Activated T-cell treated with anti-CD3 and anti-CD28 coated beads, Interleukin-2, amount 50 U/mL, for 72 hours (primary cell): ENCODE results near the gene PPM1H. TPM values are rescaled to one million over a fixed set of nuclear protein-coding genes. Genes with fewer than 3 reads are reported as not detected.

ENCODE experiments used
- ATAC-seq, 2 donors: fragments of 150-1000 bp; cut with Tn5 transposase; replicated peaks in 1 of 2; 2 replicates each; pipeline ENCODE4 v1.10.0; 2021; ENCODE audit warnings: moderate library complexity in 2 of 2, mild to moderate bottlenecking in 1 of 2
- DNase-seq, 2 donors: peaks; one replicate each; pipeline ENCODE4 v3.0.0; 2021 to 2022; ENCODE audit warnings: mixed read lengths in 1 of 2
- H3K27ac Mint-ChIP-seq: one replicate; pipeline ENCODE4 v1.8.0; 2022; ENCODE audit warnings: mild to moderate bottlenecking, moderate library complexity, mixed read lengths
- H3K27me3 Mint-ChIP-seq: one replicate; pipeline ENCODE4 v1.8.0; 2022; ENCODE audit warnings: low read depth, mixed read lengths
- H3K36me3 Mint-ChIP-seq, 2 donors: one replicate each; pipeline ENCODE4 v1.8.0; 2022; ENCODE audit warnings: mixed read lengths in 2 of 2, mild to moderate bottlenecking in 1 of 2; ENCODE audit not compliant: insufficient read depth in 2 of 2
- H3K4me1 Mint-ChIP-seq: one replicate; pipeline ENCODE4 v1.8.0; 2022; ENCODE audit warnings: low read depth, mixed read lengths
- H3K4me3 Mint-ChIP-seq, 2 donors: one replicate each; pipeline ENCODE4 v1.8.0; 2022; ENCODE audit warnings: mild to moderate bottlenecking in 2 of 2, mixed read lengths in 2 of 2, moderate library complexity in 2 of 2
- H3K9me3 Mint-ChIP-seq, 2 donors: one replicate each; pipeline ENCODE4 v1.8.0; 2022; ENCODE audit warnings: mixed read lengths in 2 of 2
- total RNA-seq, 2 donors: library from RNA; stranded (reverse); gene quantifications; one replicate each; pipeline ENCODE4 v1.2.3, GENCODE V29; 2022

PPM1H gene
- total RNA-seq, 2 donors from 2014 or later, result not detected

DNA sequence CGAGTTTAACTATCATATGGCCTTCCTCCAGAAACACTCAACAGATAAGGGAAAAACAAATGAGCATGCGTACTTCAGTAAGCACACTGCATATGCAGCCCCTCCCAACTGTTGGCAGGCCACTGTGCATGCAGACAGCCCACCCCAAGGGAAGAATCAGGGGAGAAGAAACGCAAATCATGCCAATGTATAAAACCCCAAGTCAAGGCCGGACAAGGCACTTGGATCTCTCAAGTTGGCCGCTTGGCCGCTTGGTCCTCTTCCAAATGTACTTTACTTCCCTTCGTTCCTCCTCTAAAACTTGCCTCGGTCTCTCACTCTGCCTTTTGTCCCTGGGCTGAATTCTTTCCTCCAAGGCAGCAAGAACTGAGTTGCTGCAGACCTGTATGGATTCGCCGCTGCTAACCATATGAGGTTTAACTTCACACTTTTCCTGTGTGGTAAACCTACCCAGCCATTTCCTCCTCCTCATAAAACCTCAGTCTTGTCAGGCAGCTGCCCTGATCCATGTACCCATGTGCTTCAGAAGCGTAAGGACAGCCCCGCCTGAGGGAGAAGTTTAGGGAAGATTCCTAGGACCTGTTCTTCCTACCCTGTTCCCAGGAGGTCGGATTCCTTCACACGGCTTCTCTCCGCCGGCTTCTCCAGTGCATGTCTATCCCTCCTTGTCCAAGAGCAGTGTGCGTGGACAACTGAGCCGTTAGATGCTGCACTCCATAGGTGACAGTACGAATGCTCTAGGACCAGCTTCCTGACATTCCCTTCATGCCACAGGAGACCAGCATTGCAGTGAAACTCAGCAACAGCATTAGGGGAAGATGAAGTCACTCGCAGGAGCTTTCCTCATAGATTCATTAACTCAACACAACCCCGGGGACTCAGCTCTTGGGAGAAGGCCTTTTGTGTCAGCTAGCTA, 280.4 kb downstream of the PPM1H start:
- Mint-ChIP-seq H3K27me3 (peaks cover 28% of the 10 kb centered on the region), H3K9me3 (no peaks in the 10 kb centered on the region), H3K27ac (no peak overlapping the region), H3K4me1 (peaks cover 6% of the 10 kb centered on the region), H3K36me3 (no peaks in the 10 kb centered on the region), H3K4me3 (no peak overlapping the region)
- ATAC-seq (no peak), DNase-seq (no peak)

DNA sequence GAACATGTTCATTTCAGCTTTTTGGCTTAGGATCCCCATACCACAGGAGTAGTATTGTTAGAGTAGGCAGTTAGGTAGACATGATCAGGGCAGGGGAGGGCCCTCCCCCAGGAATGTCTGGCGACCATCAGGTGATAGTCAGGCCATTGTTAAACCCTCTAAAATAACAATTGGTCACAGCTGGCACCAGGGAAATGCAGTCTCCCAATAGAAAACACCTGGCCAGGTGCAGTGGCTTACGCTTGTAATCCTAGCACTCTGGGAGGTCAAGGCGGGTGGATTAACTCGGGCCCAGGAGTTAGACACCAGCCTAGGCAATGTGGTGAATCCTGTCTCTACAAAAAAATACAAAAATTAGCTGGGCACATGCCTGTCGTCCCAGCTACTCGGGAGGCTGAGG, 281.2 kb downstream of the PPM1H start:
- DNase-seq (no peak), ATAC-seq (no peak)
- Mint-ChIP-seq H3K36me3 (no peaks in the 10 kb centered on the region), H3K4me1 (peaks cover 6% of the 10 kb centered on the region), H3K4me3 (no peak overlapping the region), H3K27me3 (peaks cover 28% of the 10 kb centered on the region), H3K9me3 (no peaks in the 10 kb centered on the region), H3K27ac (no peak overlapping the region)

DNA sequence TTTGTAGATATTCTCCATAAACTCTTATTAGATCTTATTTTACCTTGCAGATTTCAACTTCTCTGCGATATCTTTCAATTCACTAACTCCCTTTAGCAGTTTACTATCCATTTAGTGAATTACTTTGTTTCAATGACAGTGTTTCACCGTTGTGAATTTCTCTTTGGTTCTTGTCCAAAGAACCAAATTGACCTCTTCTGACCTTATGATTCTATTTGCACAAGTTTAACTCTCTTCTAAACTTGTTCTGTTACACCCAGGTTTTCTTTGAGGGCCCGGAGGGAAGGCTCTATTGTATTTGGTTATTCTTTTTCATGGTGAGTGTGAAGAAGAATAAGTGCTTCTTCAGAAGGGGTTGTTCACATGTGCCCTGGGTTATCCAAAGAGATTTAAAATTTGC, 281.6 kb downstream of the PPM1H start:
- DNase-seq (no peak), ATAC-seq (no peak)
- H3K27me3 Mint-ChIP-seq, result peaks cover 28% of the 10 kb centered on the region
- no peak overlapping the region for H3K27ac Mint-ChIP-seq
- no peaks in the 10 kb centered on the region for H3K36me3 Mint-ChIP-seq
- no peaks in the 10 kb centered on the region for H3K9me3 Mint-ChIP-seq
- H3K4me1 Mint-ChIP-seq, result peaks cover 6% of the 10 kb centered on the region
- H3K4me3 Mint-ChIP-seq, result no peak overlapping the region

DNA sequence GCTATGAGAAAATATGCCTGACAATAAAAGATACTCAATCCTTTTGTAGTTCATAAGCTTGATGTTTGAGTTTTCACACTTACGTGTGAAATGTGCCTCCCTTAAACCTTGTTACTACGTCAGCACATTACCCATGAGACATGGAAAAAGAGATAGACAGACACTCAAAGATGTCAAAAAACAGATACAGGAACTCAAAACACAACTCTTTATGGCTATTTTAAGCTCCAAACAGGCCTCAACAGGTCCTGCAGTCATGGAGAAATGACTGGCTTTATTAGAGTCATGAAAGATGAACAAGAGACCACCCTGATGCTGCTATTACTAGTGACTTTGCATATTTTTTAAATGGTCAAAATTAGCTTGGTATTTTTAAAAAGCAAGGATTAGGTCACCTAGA, 283.8 kb downstream of the PPM1H start:
- no peak overlapping the region for H3K4me3 Mint-ChIP-seq
- H3K9me3 Mint-ChIP-seq, result no peaks in the 10 kb centered on the region
- DNase-seq, result no peak
- ATAC-seq, result no peak
- no peak overlapping the region for H3K27ac Mint-ChIP-seq
- H3K27me3 Mint-ChIP-seq, result peaks cover 22% of the 10 kb centered on the region
- H3K4me1 Mint-ChIP-seq, result peaks cover 13% of the 10 kb centered on the region
- H3K36me3 Mint-ChIP-seq, result no peaks in the 10 kb centered on the region

DNA sequence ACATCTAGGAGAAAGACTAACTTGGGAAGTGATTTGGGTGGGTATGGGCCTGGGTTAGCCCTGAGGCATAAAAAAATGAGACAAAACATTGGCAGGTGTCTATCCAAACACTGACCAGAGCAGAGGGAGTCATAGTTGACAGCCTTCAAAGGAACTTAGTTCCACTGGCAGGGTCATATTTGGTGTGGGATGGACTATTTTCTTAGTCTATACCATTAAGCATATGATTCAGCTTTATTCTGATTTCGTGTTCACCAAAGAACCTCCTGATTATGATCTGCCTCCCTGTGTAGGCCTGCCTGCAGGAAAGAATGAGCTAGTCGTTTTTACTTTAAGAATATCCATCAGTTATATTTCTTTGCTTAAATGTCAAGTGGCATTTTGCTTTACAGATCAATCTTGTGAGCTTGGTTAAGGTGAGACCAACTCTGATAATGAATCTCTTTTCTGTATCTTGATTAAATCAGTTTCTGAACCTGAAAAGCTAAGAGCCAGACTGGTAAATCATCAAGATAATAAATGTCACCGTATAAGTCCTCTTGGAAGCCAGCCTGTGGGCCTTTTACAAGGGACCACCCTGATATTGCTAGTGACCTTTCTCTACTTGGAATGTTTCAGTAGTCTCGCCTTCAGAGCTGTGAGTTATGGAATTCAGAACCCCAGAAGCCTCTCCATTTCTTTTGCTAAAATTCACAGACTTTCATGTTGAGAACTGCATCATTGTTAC, 285.4 kb downstream of the PPM1H start:
- no peak overlapping the region for H3K4me3 Mint-ChIP-seq
- H3K4me1 Mint-ChIP-seq, result peaks cover 10% of the 10 kb centered on the region
- no peak overlapping the region for H3K27ac Mint-ChIP-seq
- DNase-seq (no peak), ATAC-seq (no peak)
- peaks cover 10% of the 10 kb centered on the region for H3K27me3 Mint-ChIP-seq
- no peaks in the 10 kb centered on the region for H3K36me3 Mint-ChIP-seq
- H3K9me3 Mint-ChIP-seq, result no peaks in the 10 kb centered on the region

DNA sequence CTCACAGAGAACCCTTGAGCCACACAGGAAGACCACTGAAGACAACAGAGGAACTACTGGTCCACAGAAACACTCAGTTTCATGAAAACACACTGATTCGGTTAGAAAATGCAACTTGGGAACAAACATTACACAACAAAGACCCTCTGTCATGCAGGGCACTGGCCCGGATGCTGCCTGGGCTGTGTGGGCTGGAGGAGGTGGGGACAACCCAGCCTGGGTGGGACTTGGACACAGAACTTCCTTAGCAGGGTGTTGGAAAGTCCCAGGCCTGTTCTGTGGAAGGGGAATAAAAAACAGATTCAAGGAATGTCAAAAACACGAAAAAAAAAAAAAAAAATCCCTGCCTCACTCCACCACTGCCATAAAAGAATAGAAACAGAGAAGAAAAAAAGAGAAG, 287.4 kb downstream of the PPM1H start:
- no peaks in the 10 kb centered on the region for H3K9me3 Mint-ChIP-seq
- H3K27ac Mint-ChIP-seq, result no peak overlapping the region
- DNase-seq (no peak), ATAC-seq (no peak)
- H3K4me3 Mint-ChIP-seq, result no peak overlapping the region
- peaks cover 10% of the 10 kb centered on the region for H3K27me3 Mint-ChIP-seq
- no peaks in the 10 kb centered on the region for H3K36me3 Mint-ChIP-seq
- H3K4me1 Mint-ChIP-seq, result peaks cover 12% of the 10 kb centered on the region

DNA sequence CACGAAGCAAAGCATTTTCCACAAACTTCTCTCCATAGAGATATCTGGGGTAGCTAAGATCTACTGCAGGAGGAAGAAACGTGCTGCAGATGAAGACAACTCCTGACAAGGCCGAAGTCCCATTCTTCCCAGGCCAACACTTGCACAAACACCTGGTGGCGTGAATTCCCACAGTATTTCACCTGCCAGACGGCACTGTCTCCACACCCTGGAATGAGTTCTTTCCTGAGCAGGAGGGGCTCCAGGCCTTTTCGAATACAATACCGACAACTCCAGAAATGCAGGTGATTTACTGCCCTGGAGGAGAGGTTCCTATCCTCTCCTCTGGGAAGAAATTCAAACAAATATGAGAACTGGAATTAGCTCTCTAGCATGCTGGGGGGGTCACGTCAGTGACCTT, 288.4 kb downstream of the PPM1H start:
- no peaks in the 10 kb centered on the region for H3K36me3 Mint-ChIP-seq

DNA sequence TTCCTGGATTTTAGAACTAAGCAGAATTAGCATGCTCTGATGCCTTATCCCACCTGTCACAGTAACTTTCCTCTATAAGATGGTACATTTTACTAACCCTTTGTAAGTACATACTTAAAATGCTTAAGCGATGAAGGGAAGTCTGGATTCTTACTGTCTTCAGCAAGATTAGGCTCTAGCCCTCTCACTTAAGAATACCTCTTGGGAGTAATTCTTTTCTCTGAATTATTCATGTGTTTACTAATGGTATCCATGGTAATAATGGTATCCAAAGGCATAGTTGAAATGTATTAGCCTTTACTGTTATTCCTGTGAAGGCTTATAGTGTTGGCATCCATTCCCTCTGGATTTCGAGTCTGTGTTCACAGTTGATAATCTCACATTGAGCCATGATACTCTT, 291.5 kb downstream of the PPM1H start:
- Mint-ChIP-seq H3K4me3 (no peak overlapping the region), H3K27me3 (peaks cover 16% of the 10 kb centered on the region), H3K9me3 (no peaks in the 10 kb centered on the region), H3K36me3 (no peaks in the 10 kb centered on the region), H3K4me1 (peaks cover 37% of the 10 kb centered on the region), H3K27ac (no peak overlapping the region)
- DNase-seq (no peak), ATAC-seq (no peak)

More for the DNA sequence above, 288.4 kb downstream of the PPM1H start:
- no peak overlapping the region for H3K27ac Mint-ChIP-seq
- ATAC-seq (no peak), DNase-seq (no peak)
- H3K9me3 Mint-ChIP-seq, result no peaks in the 10 kb centered on the region
- H3K4me1 Mint-ChIP-seq, result peaks cover 22% of the 10 kb centered on the region
- peaks cover 10% of the 10 kb centered on the region for H3K27me3 Mint-ChIP-seq
- H3K4me3 Mint-ChIP-seq, result no peak overlapping the region

DNA sequence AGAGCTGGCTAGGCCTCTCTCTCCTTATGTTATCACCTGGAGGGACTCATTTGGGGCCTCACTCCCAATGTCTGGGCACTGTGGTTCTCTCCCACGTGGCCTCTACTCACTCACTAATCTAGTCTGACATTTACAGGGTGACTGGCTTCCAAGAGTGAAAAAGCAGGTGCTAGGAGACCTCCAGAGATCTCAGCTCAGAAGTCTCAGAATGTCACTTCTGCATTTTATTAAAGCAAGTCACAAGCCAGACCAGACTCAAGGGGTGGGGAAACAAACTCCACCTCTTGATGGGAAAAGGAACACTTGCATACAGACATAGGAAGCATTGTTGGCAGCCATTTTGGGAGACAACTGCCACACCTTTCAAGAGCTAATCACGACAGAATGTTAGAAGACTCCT, 292.5 kb downstream of the PPM1H start:
- Mint-ChIP-seq H3K27me3 (peaks cover 18% of the 10 kb centered on the region), H3K4me3 (peak overlapping the region; percentile 9 to 79), H3K27ac (no peak overlapping the region), H3K9me3 (no peaks in the 10 kb centered on the region), H3K4me1 (peaks cover 34% of the 10 kb centered on the region), H3K36me3 (no peaks in the 10 kb centered on the region)
- DNase-seq, result no peak
- ATAC-seq, result no peak

DNA sequence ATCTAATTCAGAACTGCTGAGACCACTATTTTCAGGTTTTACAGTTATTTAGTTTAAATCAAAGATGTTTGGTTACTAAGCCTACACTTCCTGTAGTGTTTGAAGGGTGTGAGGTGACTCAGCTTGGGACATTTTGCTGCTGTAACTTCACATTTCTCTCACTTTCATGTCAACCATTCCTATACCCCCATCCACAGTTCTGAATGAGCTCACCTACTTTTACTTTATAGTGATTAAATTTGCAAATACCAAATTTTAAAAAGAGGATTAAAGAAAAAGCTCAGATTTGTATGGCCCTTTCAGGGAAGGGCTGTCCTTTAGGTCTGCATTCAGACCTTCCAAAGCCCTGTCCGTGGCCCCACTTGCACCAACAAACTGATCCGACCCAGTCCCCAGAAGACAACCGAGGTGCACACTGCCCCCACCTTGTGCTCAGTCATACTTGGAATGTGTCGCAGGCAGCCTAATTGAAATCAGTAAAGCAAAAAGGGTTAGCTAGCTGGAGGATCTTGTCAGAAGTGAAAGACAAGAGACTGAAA, 294.0 kb downstream of the PPM1H start:
- Mint-ChIP-seq H3K27ac (peak overlapping the region; percentile 3), H3K27me3 (peaks cover 27% of the 10 kb centered on the region), H3K4me1 (peaks cover 30% of the 10 kb centered on the region), H3K9me3 (no peaks in the 10 kb centered on the region), H3K4me3 (peak overlapping the region; percentile 69 to 79), H3K36me3 (no peaks in the 10 kb centered on the region)
- DNase-seq, result peak; percentile 56 to 62
- peak; percentile 97 to 99 for ATAC-seq

DNA sequence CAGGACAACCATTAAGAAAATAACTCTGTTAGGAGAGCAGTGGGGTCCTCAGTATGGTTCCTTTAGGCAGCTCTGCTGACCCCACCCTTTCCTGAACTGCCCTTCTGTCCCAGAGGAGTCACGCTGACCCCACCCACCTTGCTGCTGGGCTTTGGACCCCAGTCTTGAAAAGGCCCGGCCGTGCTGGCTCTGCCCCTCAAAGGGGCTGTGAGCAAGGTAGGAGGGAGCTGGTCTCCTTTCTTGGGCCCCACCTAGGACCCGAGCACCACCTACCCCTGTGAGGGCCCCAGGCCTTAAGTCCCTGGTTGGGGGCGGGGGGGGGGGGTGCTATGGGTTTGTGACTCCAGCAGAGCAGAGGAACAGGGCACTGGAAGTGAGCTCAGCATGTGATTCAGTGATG, 297.3 kb downstream of the PPM1H start:
- no peak overlapping the region for H3K27ac Mint-ChIP-seq
- no peaks in the 10 kb centered on the region for H3K9me3 Mint-ChIP-seq
- DNase-seq (no peak), ATAC-seq (no peak)
- H3K27me3 Mint-ChIP-seq, result peaks cover 50% of the 10 kb centered on the region
- H3K36me3 Mint-ChIP-seq, result peaks cover 0 to 1% of the 10 kb centered on the region in 2 donors
- H3K4me3 Mint-ChIP-seq, result no peak overlapping the region
- peaks cover 27% of the 10 kb centered on the region for H3K4me1 Mint-ChIP-seq

DNA sequence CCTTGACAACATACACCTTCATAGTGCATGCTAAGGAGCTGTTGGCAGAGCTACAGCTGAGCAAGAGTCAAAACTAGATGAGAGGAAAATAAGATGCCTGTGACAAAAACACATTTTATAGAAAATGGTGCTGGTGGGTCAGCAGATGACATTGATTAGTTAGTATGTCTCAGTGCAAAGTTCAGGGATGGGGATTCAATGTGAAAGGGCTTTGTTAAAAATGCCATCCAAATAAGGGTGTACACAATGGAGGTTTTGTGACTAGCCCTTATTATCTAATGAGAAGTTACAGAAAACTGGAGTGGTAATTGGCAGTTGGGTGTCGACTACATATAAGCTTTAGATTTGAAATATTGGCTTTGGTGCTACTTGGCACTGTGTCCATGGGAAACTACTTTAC, 299.3 kb downstream of the PPM1H start:
- DNase-seq (no peak), ATAC-seq (no peak)
- no peak overlapping the region for H3K4me3 Mint-ChIP-seq
- H3K4me1 Mint-ChIP-seq, result peaks cover 15% of the 10 kb centered on the region
- H3K27me3 Mint-ChIP-seq, result peaks cover 66% of the 10 kb centered on the region
- H3K36me3 Mint-ChIP-seq, result peaks cover 0 to 1% of the 10 kb centered on the region in 2 donors
- no peaks in the 10 kb centered on the region for H3K9me3 Mint-ChIP-seq
- no peak overlapping the region for H3K27ac Mint-ChIP-seq

DNA sequence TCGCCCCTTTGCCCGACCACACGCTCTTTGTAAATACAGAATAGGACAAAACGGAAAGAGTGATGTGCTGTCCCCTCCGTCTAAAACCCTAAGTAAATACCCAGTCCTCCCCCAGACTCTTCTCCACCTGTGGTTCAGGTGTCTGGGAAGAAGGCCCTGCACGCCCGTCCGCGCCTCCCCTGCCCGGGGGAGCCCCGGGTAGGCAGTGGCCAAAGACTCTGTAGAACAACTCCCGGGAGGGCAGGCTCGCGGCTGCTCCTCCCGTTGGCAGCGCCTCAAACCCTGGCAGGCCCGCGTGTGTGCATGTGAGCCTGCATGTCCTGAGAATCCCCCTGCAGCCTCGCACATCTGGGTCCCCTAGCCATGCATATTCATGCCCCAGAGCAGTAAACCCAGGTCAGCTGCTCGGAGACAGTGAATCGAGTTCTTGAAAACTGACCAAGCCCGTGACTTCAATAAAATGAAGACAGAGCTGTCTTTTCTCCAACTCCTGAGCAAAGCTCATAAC, 302.5 kb downstream of the PPM1H start:
- Mint-ChIP-seq H3K9me3 (no peaks in the 10 kb centered on the region), H3K4me1 (peaks cover 9% of the 10 kb centered on the region), H3K4me3 (peak overlapping the region; percentile 85 to 88), H3K27ac (no peak overlapping the region), H3K36me3 (peaks cover 0 to 1% of the 10 kb centered on the region in 2 donors), H3K27me3 (peaks cover 91% of the 10 kb centered on the region)
- ATAC-seq, result peak; percentile 37 to 53
- peak; percentile 9 to 18 for DNase-seq
